ENCODE results near the gene MAOA.

MAOA gene

GRCh38 chrX:43728002-43728401, 71.9 kb downstream of the MAOA start:
- no peaks in the 10 kb centered on the region for H3K79me2 ChIP-seq (ENCODE audit: low read length)
- no peak overlapping the region for H3K4me2 ChIP-seq (ENCODE audit: low read depth, low read length)
- no peaks in the 10 kb centered on the region for H3F3A ChIP-seq (ENCODE audit: insufficient read depth, low read length)
- no peaks in the 10 kb centered on the region for H3K4me1 ChIP-seq (ENCODE audit: low read length)
- no peak overlapping the region for H2AFZ ChIP-seq (ENCODE audit: low read length)
- no peaks in the 10 kb centered on the region for H3K9me2 ChIP-seq (replicated peaks; ENCODE audit: insufficient read depth, low read length)
- no peaks in the 10 kb centered on the region for H3K36me3 ChIP-seq (replicated peaks; ENCODE audit: insufficient read depth, low read length)
- H3K4me3 ChIP-seq (ENCODE audit: low read length): no peak overlapping the region
- TF ChIP-seq EZH2 (optimal IDR thresholded peaks at IDR 0.05; ENCODE audit: low read depth, low read length) (no peak), CTCF (IDR thresholded peaks at IDR 0.05; ENCODE audit: low read length) (no peak), EZH2phosphoT487 (IDR thresholded peaks at IDR 0.05; ENCODE audit: low read length) (no peak)
- H3K27ac ChIP-seq (ENCODE audit: low read length): no peak overlapping the region
- no peaks in the 10 kb centered on the region for H3K27me3 ChIP-seq (replicated peaks; ENCODE audit: insufficient read depth, low read length)
- DNase-seq: no peak
- no peaks in the 10 kb centered on the region for H4K20me1 ChIP-seq (ENCODE audit: insufficient read depth, low read length)
- H3K9me3 ChIP-seq (replicated peaks; ENCODE audit: insufficient read depth, low read length): no peaks in the 10 kb centered on the region
- no peak overlapping the region for H3K9ac ChIP-seq (ENCODE audit: low read length)

GRCh38 chrX:43728966-43729365, 72.9 kb downstream of the MAOA start:
- TF ChIP-seq EZH2 (optimal IDR thresholded peaks at IDR 0.05; ENCODE audit: low read depth, low read length) (no peak), CTCF (IDR thresholded peaks at IDR 0.05; ENCODE audit: low read length) (no peak), EZH2phosphoT487 (IDR thresholded peaks at IDR 0.05; ENCODE audit: low read length) (no peak)
- no peaks in the 10 kb centered on the region for H3K79me2 ChIP-seq (ENCODE audit: low read length)
- no peaks in the 10 kb centered on the region for H4K20me1 ChIP-seq (ENCODE audit: insufficient read depth, low read length)

GRCh38 chrX:43731086-43731485, 75.0 kb downstream of the MAOA start:
- Histone ChIP-seq H3K4me2 (ENCODE audit: low read depth, low read length) (no peak overlapping the region), H2AFZ (ENCODE audit: low read length) (no peak overlapping the region), H3K9me2 (replicated peaks; ENCODE audit: insufficient read depth, low read length) (no peaks in the 10 kb centered on the region), H3K27me3 (replicated peaks; ENCODE audit: insufficient read depth, low read length) (no peaks in the 10 kb centered on the region), H3K27ac (ENCODE audit: low read length) (no peak overlapping the region), H3K79me2 (ENCODE audit: low read length) (no peaks in the 10 kb centered on the region), H4K20me1 (ENCODE audit: insufficient read depth, low read length) (no peaks in the 10 kb centered on the region), H3K4me1 (ENCODE audit: low read length) (no peaks in the 10 kb centered on the region), H3K4me3 (ENCODE audit: low read length) (no peak overlapping the region), H3K36me3 (replicated peaks; ENCODE audit: insufficient read depth, low read length) (no peaks in the 10 kb centered on the region), H3K9ac (ENCODE audit: low read length) (no peak overlapping the region), H3F3A (ENCODE audit: insufficient read depth, low read length) (no peaks in the 10 kb centered on the region), H3K9me3 (replicated peaks; ENCODE audit: insufficient read depth, low read length) (no peaks in the 10 kb centered on the region)
- DNase-seq: no peak
- TF ChIP-seq EZH2 (optimal IDR thresholded peaks at IDR 0.05; ENCODE audit: low read depth, low read length) (no peak), EZH2phosphoT487 (IDR thresholded peaks at IDR 0.05; ENCODE audit: low read length) (no peak), CTCF (IDR thresholded peaks at IDR 0.05; ENCODE audit: low read length) (no peak)

More at GRCh38 chrX:43728966-43729365, 72.9 kb downstream of the MAOA start:
- H3K4me2 ChIP-seq (ENCODE audit: low read depth, low read length): no peak overlapping the region
- no peaks in the 10 kb centered on the region for H3K27me3 ChIP-seq (replicated peaks; ENCODE audit: insufficient read depth, low read length)
- no peak overlapping the region for H3K27ac ChIP-seq (ENCODE audit: low read length)
- H2AFZ ChIP-seq (ENCODE audit: low read length): no peak overlapping the region
- no peaks in the 10 kb centered on the region for H3F3A ChIP-seq (ENCODE audit: insufficient read depth, low read length)
- no peaks in the 10 kb centered on the region for H3K4me1 ChIP-seq (ENCODE audit: low read length)
- H3K4me3 ChIP-seq (ENCODE audit: low read length): no peak overlapping the region
- no peaks in the 10 kb centered on the region for H3K9me2 ChIP-seq (replicated peaks; ENCODE audit: insufficient read depth, low read length)
- no peaks in the 10 kb centered on the region for H3K36me3 ChIP-seq (replicated peaks; ENCODE audit: insufficient read depth, low read length)
- H3K9ac ChIP-seq (ENCODE audit: low read length): no peak overlapping the region
- no peak for DNase-seq
- H3K9me3 ChIP-seq (replicated peaks; ENCODE audit: insufficient read depth, low read length): no peaks in the 10 kb centered on the region

Measured in MM.1S (cell line).